Iris pigment epithelial cell (primary cell): Measurements from ENCODE around the gene EFCAB12.

Experiments used
- DNase-seq: peaks from one replicate; pipeline ENCODE4 v3.0.0-alpha.2; 2011; ENCODE audit warnings: low read depth

Gene EFCAB12

DNA sequence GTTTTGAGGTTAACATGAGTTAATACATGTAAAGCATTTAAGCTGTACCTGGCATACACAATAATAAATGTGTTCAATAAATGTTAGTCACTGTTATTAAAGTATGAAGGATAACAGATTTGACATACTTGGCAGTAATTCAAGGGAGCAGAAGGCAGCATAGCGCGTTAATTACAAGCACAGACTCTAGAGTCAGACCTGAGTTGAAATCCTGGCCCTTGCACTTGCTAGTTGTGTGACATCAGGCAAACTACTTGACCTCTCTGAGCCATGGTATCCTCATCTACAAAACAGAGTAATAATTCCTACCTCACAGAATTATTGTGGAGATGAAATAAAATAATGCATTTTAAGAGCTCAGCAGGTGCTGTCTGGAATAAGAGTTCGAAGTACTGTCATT lies 17.0 kb upstream of the EFCAB12 start:
- DNase-seq: no peak

GRCh38 chr3:129442947-129443346 lies 14.5 kb upstream of the EFCAB12 start:
- no peak for DNase-seq

- no peak for DNase-seq
Observed at GRCh38 chr3:129442486-129442885, 14.1 kb upstream of the EFCAB12 start.

DNA sequence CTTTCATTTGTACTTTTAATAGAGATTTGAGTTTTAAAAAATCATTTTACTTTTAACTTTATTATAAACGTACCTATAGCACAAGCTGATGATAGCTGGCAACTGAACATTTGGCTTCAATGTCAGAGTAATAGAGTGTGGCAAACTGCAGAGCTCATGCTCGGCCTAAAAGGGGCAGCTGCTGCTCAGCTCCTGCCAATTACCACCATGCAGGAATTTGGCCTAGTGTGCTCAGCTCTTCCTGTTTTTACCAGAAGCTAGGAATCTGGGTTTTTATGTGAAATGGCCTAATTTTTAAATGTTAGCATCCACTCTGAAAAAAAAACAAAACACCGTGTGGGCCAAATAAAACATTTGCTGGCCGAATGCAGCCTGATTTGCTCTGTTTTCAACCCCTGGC lies 13.3 kb upstream of the EFCAB12 start:
- DNase-seq: peak; percentile 59

DNA sequence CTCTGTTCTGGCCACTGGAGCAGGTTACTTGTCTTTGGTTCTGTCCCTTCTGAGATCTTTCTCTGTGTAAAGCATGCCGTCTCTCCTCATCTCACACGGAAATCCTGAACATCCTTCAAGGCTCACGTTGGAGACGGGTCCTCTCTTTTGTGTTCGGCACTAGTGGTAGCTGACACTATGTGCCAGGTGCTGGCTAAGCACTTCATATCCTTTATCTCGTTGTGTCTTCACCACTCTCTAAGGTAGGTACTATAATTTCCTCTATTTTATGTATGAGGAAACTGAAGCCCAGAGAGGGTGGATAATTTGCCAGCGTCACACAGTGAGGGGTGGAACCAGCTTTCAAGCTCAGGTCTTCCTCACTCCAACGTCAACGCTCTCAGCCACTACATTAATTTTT lies 12.8 kb upstream of the EFCAB12 start:
- DNase-seq: peak; percentile 18

GRCh38 chr3:129440618-129441190 lies 12.3 kb upstream of the EFCAB12 start:
- DNase-seq: peak; percentile 74

DNA sequence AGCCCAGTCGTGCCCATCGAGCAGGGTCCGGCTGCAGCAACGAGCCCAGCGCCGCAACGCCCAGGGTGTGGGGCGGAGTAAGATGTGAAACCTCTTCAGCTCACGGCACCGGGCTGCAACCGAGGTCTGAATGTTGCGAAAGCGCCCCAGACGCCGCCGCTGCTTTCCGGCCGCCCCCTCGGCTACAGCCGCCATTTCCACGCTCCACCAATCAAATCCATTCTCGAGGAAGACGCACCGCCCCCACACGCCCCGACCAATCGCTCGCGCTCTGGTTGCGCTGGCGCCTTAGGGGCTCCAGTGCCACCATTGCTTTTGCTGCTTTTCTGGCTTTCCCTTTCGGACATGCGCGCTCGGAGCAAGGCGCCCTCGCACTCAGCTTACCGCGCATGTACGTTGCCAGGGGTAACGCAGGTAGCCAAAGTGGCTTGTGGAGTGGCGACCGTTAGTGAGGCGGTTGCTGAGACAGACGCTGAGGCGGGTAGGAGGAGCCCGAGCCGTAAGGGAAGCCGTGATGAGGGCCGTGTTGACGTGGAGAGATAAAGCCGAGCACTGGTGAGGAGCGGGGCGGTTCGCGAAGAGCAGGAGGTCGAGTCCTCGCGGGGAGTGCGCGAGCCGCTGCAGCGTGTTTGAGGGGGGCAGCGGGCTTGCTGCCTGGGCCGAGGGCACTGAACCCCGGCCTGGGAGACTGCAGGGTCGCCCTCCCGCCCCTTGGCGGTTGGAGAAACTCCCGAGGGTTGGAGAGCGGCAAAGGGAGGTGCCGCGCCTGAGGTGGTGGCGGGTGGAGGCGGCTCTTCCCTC lies 11.6 kb upstream of the EFCAB12 start, which contains the start of the genes IFT122 and MBD4:
Gene IFT122 (plus strand): TSS at position 408 of the 801 bp plus-strand sequence. CDS start 107 bp downstream, at position 515.
Gene MBD4 (minus strand): TSS at position 132 of the 801 bp plus-strand sequence. CDS start 115 bp downstream, at position 17.
- DNase-seq: peak; percentile 100

DNA sequence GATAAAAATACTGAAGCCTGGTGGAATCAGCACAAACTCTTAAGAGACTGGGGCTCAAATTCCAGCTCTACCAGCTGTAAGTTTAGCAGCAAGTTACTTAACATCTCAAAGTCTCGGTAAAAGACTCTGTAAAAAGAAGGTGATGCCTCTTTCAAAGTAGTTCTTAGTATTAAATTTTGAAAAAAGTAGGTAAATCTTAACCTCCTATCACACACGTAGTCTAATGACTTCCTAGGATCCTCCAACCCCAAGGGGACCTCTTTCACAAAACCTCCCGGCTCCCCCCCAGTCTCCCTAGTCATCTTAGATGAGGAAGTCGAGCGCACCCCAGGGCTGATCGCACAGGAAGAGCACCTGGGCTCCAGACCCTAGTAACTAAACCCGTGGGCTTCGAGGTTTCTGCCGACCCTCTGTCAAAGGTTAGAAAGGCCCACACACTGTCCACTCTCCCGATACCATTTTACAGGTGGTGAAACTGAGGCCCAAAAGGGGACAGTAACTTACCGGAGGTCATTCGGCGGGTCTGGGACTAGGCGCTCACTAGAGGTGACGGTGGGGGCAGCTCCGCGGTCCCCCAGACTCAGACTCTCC lies 10.9 kb upstream of the EFCAB12 start:
- peak; percentile 35 for DNase-seq

- no peak for DNase-seq
Observed at GRCh38 chr3:129435367-129435766, 6.9 kb upstream of the EFCAB12 start.

DNA sequence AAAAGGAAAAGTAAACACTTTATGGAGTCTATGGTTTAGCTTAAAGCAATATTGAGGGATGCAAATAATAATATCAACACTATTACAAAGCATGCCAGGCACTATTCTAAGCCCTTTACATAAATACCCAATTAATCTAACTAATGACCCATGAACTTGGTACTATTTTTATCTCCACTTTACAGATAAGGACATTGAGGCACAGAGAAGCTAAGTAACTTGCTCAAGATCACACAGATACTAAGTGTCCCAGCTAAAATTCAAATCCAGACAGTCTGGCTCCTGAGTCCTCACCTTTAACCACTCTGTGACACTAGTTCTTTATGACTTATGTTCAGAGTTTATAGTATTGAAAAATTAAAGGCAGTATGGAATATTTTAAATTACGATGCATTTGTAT lies 5.7 kb upstream of the EFCAB12 start:
- no peak for DNase-seq

DNA sequence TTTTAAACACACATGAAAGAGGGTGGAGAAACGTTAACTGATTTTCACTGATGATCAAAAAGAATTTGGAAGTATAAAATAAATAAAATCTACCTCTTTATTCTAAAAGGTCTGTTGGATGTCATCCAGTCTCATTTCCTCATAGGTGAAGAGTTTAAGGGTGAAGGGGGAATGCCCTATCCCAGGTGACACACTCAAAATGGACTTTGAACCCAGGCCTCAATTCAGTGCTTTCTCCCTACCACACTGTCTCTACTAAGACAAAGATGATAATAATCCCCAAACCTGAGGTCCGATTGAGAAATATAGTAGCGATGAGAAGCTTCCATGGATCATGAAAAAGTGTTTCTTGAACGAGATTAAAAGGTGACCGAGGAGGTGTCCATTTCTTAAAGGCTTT lies 5.1 kb upstream of the EFCAB12 start:
- DNase-seq: no peak

DNA sequence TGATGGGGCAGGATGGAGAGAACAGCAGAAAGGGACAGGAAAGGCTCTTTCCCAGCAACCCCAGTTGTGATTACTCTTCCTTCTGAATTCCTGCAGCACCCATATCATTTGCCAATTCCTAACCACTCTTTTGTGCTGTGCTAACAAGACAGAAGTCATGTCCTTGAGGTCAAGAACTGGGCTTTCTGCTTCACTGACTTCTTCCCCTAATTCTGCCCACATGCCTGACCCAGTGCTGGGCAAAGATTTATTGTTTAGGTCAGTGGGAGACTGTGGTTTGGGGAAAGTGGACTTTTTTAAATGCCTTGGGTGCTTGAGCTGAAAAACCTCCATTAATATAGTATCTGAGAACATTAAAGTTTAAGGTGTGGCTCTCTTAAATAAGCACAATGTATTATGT lies 4.2 kb upstream of the EFCAB12 start:
- DNase-seq: no peak

- DNase-seq: no peak
Observed at GRCh38 chr3:129432036-129432435, 3.6 kb upstream of the EFCAB12 start.

GRCh38 chr3:129429602-129430001 lies 1.2 kb upstream of the EFCAB12 start:
- no peak for DNase-seq

GRCh38 chr3:129429080-129429451 lies 630 bp upstream of the EFCAB12 start:
- DNase-seq: no peak

- DNase-seq: no peak
Observed at GRCh38 chr3:129428007-129428375, 445 bp downstream of the EFCAB12 start.

DNA sequence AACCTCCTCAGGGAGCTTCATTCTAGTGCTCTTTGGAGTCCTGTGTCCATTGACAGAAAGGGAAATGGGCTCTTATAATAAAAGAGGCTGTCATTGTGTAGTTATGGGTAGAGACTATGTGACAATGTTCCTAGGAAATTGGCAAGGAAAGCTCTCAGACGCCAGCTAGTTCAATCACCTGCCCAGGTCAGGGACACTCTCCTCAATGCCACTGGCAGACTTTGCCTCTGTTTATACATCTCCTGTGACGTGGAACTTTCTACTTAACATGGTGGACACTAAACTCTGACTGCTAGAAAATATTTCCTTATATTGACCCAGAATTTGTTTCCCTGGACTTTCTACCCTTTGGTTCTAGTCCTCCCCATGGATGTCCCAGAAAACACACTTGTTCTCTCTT lies 2.8 kb downstream of the EFCAB12 start:
- no peak for DNase-seq

- no peak for DNase-seq
Observed at GRCh38 chr3:129425213-129425612, 3.2 kb downstream of the EFCAB12 start.

DNA sequence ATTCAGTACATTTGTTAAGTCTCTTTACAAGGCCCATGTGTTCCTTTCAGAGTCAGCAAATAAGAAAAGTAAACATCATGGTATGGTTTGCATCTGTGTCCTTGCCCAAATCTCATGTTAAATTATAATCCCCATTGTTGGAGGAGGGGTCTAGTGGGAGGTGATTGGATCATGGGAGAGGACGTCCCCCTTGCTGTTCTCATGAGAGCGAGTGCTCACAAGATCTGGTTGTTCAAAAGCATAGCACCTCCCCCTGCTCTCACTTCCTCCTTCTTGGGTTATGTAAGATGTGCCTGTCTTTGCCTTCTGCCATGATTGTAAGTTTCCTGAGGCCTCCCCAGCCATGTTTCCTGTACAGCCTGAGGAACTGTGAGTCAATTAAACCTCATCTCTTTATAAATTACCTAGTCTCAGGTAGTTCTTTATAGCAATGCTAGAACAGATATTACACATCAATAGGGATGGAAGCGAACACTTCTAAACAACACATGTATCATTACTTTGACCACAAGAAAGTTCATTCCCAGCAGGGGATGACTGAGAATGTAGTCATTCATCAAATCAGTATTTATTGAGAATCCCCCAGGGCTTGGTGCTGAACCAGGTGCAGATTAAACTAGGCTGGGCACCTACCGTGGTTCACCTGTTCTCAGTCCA lies 4.1 kb downstream of the EFCAB12 start:
- peak; percentile 50 for DNase-seq

GRCh38 chr3:129422897-129423296 lies 5.5 kb downstream of the EFCAB12 start:
- no peak for DNase-seq

- no peak for DNase-seq
Observed at GRCh38 chr3:129421988-129422745, 6.3 kb downstream of the EFCAB12 start.
